NCI-H345 treated with DMSO at 0.1 percent for 48 hours (cell line): Measurements from ENCODE around the gene APOA4.

ENCODE experiments used
- DNase-seq: peaks from one replicate; lab custom pipeline; 2025; ENCODE audit not compliant: unreplicated experiment; lab: John Stamatoyannopoulos, UW

Gene APOA4

GRCh38 chr11:116831790-116832349, 8.8 kb upstream of the APOA4 start:
- DNase-seq: no peak

GRCh38 chr11:116830184-116830912, 7.2 kb upstream of the APOA4 start:
- DNase-seq: no peak

DNA sequence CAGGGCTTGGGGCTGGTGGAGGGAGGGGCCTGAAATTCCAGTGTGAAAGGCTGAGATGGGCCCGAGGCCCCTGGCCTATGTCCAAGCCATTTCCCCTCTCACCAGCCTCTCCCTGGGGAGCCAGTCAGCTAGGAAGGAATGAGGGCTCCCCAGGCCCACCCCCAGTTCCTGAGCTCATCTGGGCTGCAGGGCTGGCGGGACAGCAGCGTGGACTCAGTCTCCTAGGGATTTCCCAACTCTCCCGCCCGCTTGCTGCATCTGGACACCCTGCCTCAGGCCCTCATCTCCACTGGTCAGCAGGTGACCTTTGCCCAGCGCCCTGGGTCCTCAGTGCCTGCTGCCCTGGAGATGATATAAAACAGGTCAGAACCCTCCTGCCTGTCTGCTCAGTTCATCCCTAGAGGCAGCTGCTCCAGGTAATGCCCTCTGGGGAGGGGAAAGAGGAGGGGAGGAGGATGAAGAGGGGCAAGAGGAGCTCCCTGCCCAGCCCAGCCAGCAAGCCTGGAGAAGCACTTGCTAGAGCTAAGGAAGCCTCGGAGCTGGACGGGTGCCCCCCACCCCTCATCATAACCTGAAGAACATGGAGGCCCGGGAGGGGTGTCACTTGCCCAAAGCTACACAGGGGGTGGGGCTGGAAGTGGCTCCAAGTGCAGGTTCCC, 6.5 kb upstream of the APOA4 start, which contains the start of gene APOC3:
APOC3 (plus strand) TSS at position 383 of the 659 bp plus-strand sequence. CDS start 676 bp downstream, outside the sequence.
- DNase-seq: no peak

DNA sequence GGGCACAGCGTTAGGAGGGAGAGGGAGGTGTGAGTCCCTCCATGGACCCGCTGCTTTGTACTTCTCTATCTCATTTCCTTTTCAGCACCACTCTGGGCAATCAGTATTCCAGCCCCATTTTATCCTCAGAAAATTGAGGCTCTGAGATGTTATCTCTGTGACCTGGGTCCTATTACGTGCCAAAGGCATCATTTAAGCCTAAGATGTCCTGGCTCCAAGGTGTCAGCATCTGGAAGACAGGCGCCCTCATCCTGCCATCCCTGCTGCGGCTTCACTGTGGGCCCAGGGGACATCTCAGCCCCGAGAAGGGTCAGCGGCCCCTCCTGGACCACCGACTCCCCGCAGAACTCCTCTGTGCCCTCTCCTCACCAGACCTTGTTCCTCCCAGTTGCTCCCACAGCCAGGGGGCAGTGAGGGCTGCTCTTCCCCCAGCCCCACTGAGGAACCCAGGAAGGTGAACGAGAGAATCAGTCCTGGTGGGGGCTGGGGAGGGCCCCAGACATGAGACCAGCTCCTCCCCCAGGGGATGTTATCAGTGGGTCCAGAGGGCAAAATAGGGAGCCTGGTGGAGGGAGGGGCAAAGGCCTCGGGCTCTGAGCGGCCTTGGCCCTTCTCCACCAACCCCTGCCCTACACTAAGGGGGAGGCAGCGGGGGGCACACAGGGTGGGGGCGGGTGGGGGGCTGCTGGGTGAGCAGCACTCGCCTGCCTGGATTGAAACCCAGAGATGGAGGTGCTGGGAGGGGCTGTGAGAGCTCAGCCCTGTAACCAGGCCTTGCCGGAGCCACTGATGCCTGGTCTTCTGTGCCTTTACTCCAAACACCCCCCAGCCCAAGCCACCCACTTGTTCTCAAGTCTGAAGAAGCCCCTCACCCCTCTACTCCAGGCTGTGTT, 5.8 kb upstream of the APOA4 start:
- DNase-seq: no peak

GRCh38 chr11:116827461-116827860, 4.4 kb upstream of the APOA4 start:
- no peak for DNase-seq

DNA sequence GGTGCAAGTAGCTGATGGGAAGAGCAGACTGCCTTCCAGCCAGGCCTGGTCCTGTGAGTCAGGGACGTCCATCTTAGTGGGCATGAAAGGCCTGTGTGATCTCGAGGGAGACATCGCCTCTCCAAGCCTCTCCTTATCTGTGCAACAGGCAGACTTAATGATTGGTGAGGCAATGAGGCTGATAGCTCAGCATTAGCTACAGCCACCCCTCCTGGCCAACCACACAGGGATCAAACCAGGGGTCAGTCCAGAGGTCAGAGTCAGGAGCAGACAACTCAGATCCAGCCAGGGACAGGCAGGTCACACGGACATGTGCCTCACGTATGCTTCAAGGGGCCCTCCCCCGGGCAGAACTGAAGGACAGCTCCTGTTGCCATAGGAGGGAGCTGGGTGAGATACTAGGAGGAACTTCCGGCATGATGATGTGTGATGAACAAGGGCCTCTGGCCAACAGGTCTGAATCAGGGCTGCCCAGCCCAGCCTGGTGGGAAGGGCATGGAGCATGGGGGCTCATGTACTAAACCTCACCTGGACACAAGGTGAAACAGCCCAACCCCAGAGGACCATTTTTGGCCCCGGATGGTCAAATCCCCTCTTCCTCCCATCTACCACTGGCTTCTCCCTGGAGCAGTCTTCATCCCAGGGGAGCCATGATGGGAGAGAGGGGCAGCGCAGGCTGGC, 3.8 kb upstream of the APOA4 start:
- no peak for DNase-seq

- DNase-seq: no peak
Observed at GRCh38 chr11:116825854-116826750, 3.0 kb upstream of the APOA4 start.

DNA sequence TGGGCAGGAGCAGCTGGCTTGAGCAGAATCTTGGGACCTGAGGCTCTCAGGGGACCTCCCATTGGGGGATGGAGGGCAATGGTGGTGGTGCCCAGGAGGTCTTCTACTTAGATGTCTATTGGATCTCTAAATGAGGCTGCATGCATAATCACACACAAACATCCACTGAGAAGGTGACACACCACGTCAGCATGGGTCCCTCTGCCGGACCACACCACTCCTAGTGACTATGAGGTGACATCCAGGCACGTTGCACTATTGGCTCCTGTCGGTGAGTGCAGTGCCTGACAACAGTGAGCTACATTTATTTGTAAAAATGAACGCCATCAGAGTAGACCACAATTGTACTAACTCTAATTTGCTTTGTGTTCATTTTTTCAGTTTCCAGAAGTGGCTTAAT, 2.3 kb upstream of the APOA4 start:
- no peak for DNase-seq

GRCh38 chr11:116822575-116822974, 529 bp downstream of the APOA4 start:
- no peak for DNase-seq

GRCh38 chr11:116821050-116821918, 1.8 kb downstream of the APOA4 start:
- no peak for DNase-seq

GRCh38 chr11:116819049-116819448, 4.1 kb downstream of the APOA4 start:
- DNase-seq: no peak

DNA sequence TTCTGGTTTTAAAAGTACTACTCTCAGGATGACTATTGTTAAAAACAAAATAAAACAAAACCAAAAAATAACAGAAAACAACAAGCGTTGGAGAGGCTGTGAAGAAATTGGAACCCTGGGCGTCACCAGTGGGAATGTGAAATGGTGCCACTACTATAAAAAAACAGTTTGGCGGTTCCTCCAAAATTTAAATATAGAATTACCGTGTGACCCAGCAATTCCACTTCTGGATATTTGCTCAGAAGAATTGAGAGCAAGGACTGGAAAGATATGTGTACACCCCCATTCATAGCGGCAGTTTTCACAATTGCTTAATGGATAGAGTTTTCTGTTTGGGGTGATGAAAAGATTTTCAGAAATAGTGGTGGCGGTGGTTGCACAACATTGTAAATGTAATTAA, 8.6 kb downstream of the APOA4 start:
- DNase-seq: no peak

GRCh38 chr11:116813781-116814471, 9.2 kb downstream of the APOA4 start:
- no peak for DNase-seq

DNA sequence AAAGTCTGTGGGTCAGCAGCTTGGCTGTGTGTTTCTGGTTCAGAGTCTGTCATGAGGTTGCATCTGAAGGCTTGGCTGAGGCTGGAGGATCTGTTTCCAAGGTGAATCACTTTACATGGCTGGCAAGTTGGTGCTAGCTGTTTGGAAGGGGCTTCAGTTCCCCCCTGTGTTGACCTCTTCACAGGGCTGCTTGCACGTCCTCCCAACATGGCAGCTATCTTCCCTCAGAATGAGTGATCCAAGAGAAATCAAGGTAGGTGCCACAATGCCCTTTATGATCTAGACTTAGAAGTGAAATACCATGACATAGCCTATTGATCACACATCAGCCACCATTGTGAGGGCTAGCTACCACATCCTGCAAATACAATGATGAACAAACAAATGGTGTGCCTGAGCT, 9.9 kb downstream of the APOA4 start:
- DNase-seq: no peak

DNA sequence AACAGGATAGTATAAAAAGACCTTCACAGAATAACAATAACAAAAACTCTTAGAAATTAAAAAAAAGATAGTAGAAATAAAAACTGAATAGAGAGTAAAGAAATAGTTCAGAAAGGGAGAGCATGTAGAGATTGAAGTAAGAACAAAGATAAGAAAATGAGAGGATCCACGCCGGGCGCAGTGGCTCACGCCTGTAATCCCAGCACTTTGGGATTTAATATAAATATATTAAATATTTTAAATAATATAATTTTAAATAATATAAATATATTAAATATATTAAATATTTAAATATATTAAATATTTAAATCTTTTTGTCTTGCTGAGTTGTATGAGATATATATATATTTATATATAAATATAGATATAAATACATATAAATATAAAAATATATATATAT, 11.0 kb downstream of the APOA4 start:
- no peak for DNase-seq

DNA sequence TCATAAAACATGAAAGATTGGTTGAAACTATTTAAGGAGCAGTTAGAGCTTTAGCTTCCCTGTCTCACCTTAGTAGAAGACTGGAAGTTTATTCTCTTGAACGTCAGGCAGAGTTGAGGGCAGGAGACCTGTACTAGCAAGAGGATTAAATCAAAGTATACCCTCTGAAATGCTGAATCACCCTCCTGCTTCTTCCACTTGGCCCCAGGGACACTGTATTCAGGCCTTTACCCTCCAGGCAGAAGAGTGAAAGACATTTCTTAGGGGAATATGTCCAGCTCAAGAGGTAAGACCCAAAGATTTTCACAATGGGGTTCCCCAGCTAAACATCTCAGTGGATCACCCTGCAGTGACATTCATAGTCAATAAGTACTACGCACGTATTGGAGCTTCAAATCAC, 11.9 kb downstream of the APOA4 start:
- DNase-seq: no peak

DNA sequence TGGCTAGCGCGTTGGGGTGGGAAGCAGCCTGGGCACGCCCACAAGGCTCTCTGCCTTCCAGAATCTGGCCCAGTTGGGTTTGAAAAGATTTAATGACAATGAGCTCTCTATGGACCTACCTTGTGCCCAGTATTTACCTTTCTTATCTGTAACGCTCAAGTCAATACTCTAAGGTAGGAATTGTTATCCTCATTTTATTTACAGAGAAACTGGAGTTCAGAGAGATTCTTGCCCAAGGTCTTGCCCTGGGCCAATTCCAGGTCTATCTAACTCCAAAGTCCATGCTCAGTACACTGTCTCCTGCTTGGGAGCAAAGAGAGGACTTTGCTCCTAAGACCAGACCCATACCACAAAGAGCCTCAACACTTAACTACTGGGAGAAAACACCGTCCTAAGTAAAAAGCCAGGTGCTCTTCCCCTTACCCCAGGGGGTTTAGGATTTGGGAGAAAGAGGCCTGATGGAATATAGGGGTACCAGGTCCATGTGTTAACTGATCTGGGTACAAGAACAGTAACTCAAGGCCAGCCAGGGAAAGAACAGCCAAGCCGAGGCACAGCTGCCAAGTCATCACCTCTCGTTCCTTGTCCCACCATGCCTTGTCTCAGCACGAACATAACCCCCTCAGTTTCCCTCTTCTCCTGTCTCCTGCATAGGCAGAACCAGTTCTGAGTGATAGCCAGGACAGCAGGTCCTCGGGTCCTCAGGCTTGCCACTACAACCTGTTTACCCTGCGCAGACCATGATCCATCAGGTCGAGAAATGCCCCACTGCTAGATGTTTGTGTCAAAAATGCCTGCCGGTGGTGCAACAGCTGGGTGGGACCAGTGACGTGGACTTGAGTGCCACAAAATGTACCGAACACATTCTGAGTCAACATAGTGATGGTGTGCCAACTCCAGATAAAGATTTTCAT, 14.6 kb downstream of the APOA4 start:
- DNase-seq: no peak
